Epithelial cell of proximal tubule (primary cell): ENCODE measurements around the gene SUN1. TPM values are rescaled to one million over a fixed set of nuclear protein-coding genes. Genes with fewer than 3 reads are reported as not detected.
"Not testable (repeated sequence)": the region's sequence is repeated elsewhere in the genome, so short reads cannot be mapped to it uniquely, and the experiment has no call there.

Experiments
- DNase-seq: peaks from one replicate; pipeline ENCODE4 v3.0.0-alpha.2; 2011; ENCODE audit warnings: low read depth
- H3K4me3 ChIP-seq: 2 replicates; pipeline ENCODE4 v1.5.1; 2011; ENCODE audit warnings: low read depth, mild to moderate bottlenecking, low read length
- CTCF ChIP-seq: conservative IDR thresholded peaks from 2 replicates; pipeline ENCODE4 v1.5.1; 2012; ENCODE audit warnings: low read depth, mild to moderate bottlenecking, low read length
- total RNA-seq: library from RNA; depleted of rRNA; stranded (reverse); fragments of >200 nt; gene quantifications from 2 replicates; pipeline ENCODE4 v1.2.3, GENCODE V29; 2015

SUN1 gene
- total RNA-seq, 1 donor from 2014 or later, result 270 TPM

GRCh38 chr7:798921-799470 lies 33.3 kb upstream of the SUN1 start:
- TF ChIP-seq CTCF, result no peak
- DNase-seq, result no peak
- H3K4me3 ChIP-seq, result no peak overlapping the region

- no peak for TF ChIP-seq CTCF
- no peak for DNase-seq
These were observed 31.6 kb upstream of the SUN1 start for GRCh38 chr7:800692-801091.

GRCh38 chr7:801351-801750 lies 30.9 kb upstream of the SUN1 start:
- DNase-seq, H3K4me3 ChIP-seq: not testable (repeated sequence)

More at GRCh38 chr7:800692-801091, 31.6 kb upstream of the SUN1 start:
- no peak overlapping the region for H3K4me3 ChIP-seq

GRCh38 chr7:801940-802381 lies 30.3 kb upstream of the SUN1 start:
- DNase-seq, result no peak
- peak overlapping the region; percentile 24 for H3K4me3 ChIP-seq
- no peak for TF ChIP-seq CTCF

GRCh38 chr7:802500-803242 lies 29.6 kb upstream of the SUN1 start:
- no peak for DNase-seq
- H3K4me3 ChIP-seq, result no peak overlapping the region
- TF ChIP-seq CTCF, result no peak

GRCh38 chr7:803243-803635 lies 29.0 kb upstream of the SUN1 start:
- H3K4me3 ChIP-seq, result no peak overlapping the region
- no peak for TF ChIP-seq CTCF
- no peak for DNase-seq

GRCh38 chr7:803796-804195 lies 28.5 kb upstream of the SUN1 start:
- H3K4me3 ChIP-seq, DNase-seq: not testable (repeated sequence)

- no peak for TF ChIP-seq CTCF
- peak overlapping the region; percentile 38 for H3K4me3 ChIP-seq
- DNase-seq, result no peak
These were observed 27.0 kb upstream of the SUN1 start for GRCh38 chr7:805261-805660.
